ENCODE measurements around the gene SH3BP5. TPM values are rescaled to one million over a fixed set of nuclear protein-coding genes. Genes with fewer than 3 reads are reported as not detected.

The SH3BP5 gene
- total and polyA plus RNA-seq, 4 donors: 56.3 to 113 (median 89.2) TPM

- H3K4me1 ChIP-seq (ENCODE audit: control insufficient read depth, insufficient read depth, low read length): peaks cover 11% of the 10 kb centered on the region
- no peaks in the 10 kb centered on the region for H3K27me3 ChIP-seq (ENCODE audit: control insufficient read depth, insufficient read depth, low read length)
- no peak overlapping the region for H3K4me3 ChIP-seq (ENCODE audit: low read depth, low read length)
- WGBS (ENCODE audit: insufficient coverage): 68% methylated on average over 6 of the region's 6 CpGs
- DNase-seq (ENCODE audit: low read depth in 4 of 6, low spot score in 6 of 6): peak in 1 of 6 donors; percentile 87
- no peaks in the 10 kb centered on the region for H3K9me3 ChIP-seq (ENCODE audit: control insufficient read depth, insufficient read depth, low read length)
- no peak overlapping the region for H3K27ac ChIP-seq (ENCODE audit: low read depth, low read length)
- H3K36me3 ChIP-seq (ENCODE audit: control insufficient read depth, insufficient read depth, low read length): peaks cover 4% of the 10 kb centered on the region
Observed at GRCh38 chr3:15295506-15295905, 36.9 kb downstream of the SH3BP5 start.

GRCh38 chr3:15294929-15295328, 37.5 kb downstream of the SH3BP5 start:
- peak in 2 of 6 donors; percentile 22 to 66 for DNase-seq (ENCODE audit: low read depth in 4 of 6, low spot score in 6 of 6)
- Histone ChIP-seq H3K27ac (ENCODE audit: low read depth, low read length) (no peak overlapping the region), H3K4me1 (ENCODE audit: control insufficient read depth, insufficient read depth, low read length) (peaks cover 11% of the 10 kb centered on the region), H3K36me3 (ENCODE audit: control insufficient read depth, insufficient read depth, low read length) (peaks cover 4% of the 10 kb centered on the region), H3K9me3 (ENCODE audit: control insufficient read depth, insufficient read depth, low read length) (no peaks in the 10 kb centered on the region), H3K27me3 (ENCODE audit: control insufficient read depth, insufficient read depth, low read length) (no peaks in the 10 kb centered on the region), H3K4me3 (ENCODE audit: low read depth, low read length) (no peak overlapping the region)
- WGBS (ENCODE audit: insufficient coverage): 75% methylated on average over 5 of the region's 5 CpGs

GRCh38 chr3:15292765-15293522, 39.4 kb downstream of the SH3BP5 start:
- DNase-seq (ENCODE audit: low read depth in 4 of 6, low spot score in 6 of 6): peak in 1 of 6 donors; percentile 43
- Histone ChIP-seq H3K4me1 (ENCODE audit: control insufficient read depth, insufficient read depth, low read length) (peaks cover 11% of the 10 kb centered on the region), H3K9me3 (ENCODE audit: control insufficient read depth, insufficient read depth, low read length) (no peaks in the 10 kb centered on the region), H3K27me3 (ENCODE audit: control insufficient read depth, insufficient read depth, low read length) (no peaks in the 10 kb centered on the region), H3K27ac (ENCODE audit: low read depth, low read length) (peak overlapping the region; percentile 26), H3K4me3 (ENCODE audit: low read depth, low read length) (no peak overlapping the region), H3K36me3 (ENCODE audit: control insufficient read depth, insufficient read depth, low read length) (peaks cover 4% of the 10 kb centered on the region)
- WGBS (ENCODE audit: insufficient coverage): 57% methylated on average over 9 of the region's 13 CpGs

- WGBS (ENCODE audit: insufficient coverage): 88% methylated on average over 2 of the region's 6 CpGs
- no peak for DNase-seq (ENCODE audit: low read depth in 4 of 6, low spot score in 6 of 6)
- peaks cover 11% of the 10 kb centered on the region for H3K4me1 ChIP-seq (ENCODE audit: control insufficient read depth, insufficient read depth, low read length)
Observed at GRCh38 chr3:15291589-15292541, 40.5 kb downstream of the SH3BP5 start.

GRCh38 chr3:15290736-15291135, 41.6 kb downstream of the SH3BP5 start:
- Histone ChIP-seq H3K4me3 (ENCODE audit: low read depth, low read length) (no peak overlapping the region), H3K9me3 (ENCODE audit: control insufficient read depth, insufficient read depth, low read length) (no peaks in the 10 kb centered on the region), H3K36me3 (ENCODE audit: control insufficient read depth, insufficient read depth, low read length) (peaks cover 9% of the 10 kb centered on the region), H3K4me1 (ENCODE audit: control insufficient read depth, insufficient read depth, low read length) (peaks cover 18% of the 10 kb centered on the region), H3K27ac (ENCODE audit: low read depth, low read length) (no peak overlapping the region), H3K27me3 (ENCODE audit: control insufficient read depth, insufficient read depth, low read length) (no peaks in the 10 kb centered on the region)
- no peak for DNase-seq (ENCODE audit: low read depth in 4 of 6, low spot score in 6 of 6)
- 83% methylated on average over 1 of the region's 3 CpGs for WGBS (ENCODE audit: insufficient coverage)

More at GRCh38 chr3:15291589-15292541, 40.5 kb downstream of the SH3BP5 start:
- Histone ChIP-seq H3K9me3 (ENCODE audit: control insufficient read depth, insufficient read depth, low read length) (no peaks in the 10 kb centered on the region), H3K27ac (ENCODE audit: low read depth, low read length) (no peak overlapping the region), H3K36me3 (ENCODE audit: control insufficient read depth, insufficient read depth, low read length) (peaks cover 4% of the 10 kb centered on the region), H3K27me3 (ENCODE audit: control insufficient read depth, insufficient read depth, low read length) (no peaks in the 10 kb centered on the region), H3K4me3 (ENCODE audit: low read depth, low read length) (no peak overlapping the region)

GRCh38 chr3:15289661-15290060, 42.7 kb downstream of the SH3BP5 start:
- Histone ChIP-seq H3K27ac (ENCODE audit: low read depth, low read length) (no peak overlapping the region), H3K4me1 (ENCODE audit: control insufficient read depth, insufficient read depth, low read length) (peaks cover 19% of the 10 kb centered on the region), H3K36me3 (ENCODE audit: control insufficient read depth, insufficient read depth, low read length) (peaks cover 9% of the 10 kb centered on the region), H3K4me3 (ENCODE audit: low read depth, low read length) (no peak overlapping the region), H3K27me3 (ENCODE audit: control insufficient read depth, insufficient read depth, low read length) (no peaks in the 10 kb centered on the region), H3K9me3 (ENCODE audit: control insufficient read depth, insufficient read depth, low read length) (no peaks in the 10 kb centered on the region)
- WGBS (ENCODE audit: insufficient coverage): 60% methylated on average over 1 of the region's 1 CpG
- no peak for DNase-seq (ENCODE audit: low read depth in 4 of 6, low spot score in 6 of 6)

GRCh38 chr3:15288331-15289035, 43.9 kb downstream of the SH3BP5 start:
- Histone ChIP-seq H3K36me3 (ENCODE audit: control insufficient read depth, insufficient read depth, low read length) (peaks cover 9% of the 10 kb centered on the region), H3K4me1 (ENCODE audit: control insufficient read depth, insufficient read depth, low read length) (peaks cover 23% of the 10 kb centered on the region), H3K9me3 (ENCODE audit: control insufficient read depth, insufficient read depth, low read length) (no peaks in the 10 kb centered on the region), H3K4me3 (ENCODE audit: low read depth, low read length) (no peak overlapping the region), H3K27ac (ENCODE audit: low read depth, low read length) (no peak overlapping the region), H3K27me3 (ENCODE audit: control insufficient read depth, insufficient read depth, low read length) (no peaks in the 10 kb centered on the region)
- DNase-seq (ENCODE audit: low read depth in 4 of 6, low spot score in 6 of 6): no peak
- 94% methylated on average over 5 of the region's 10 CpGs for WGBS (ENCODE audit: insufficient coverage)

GRCh38 chr3:15287565-15288330, 44.6 kb downstream of the SH3BP5 start:
- Histone ChIP-seq H3K27ac (ENCODE audit: low read depth, low read length) (no peak overlapping the region), H3K36me3 (ENCODE audit: control insufficient read depth, insufficient read depth, low read length) (peaks cover 8% of the 10 kb centered on the region), H3K27me3 (ENCODE audit: control insufficient read depth, insufficient read depth, low read length) (no peaks in the 10 kb centered on the region), H3K4me1 (ENCODE audit: control insufficient read depth, insufficient read depth, low read length) (peaks cover 17% of the 10 kb centered on the region), H3K4me3 (ENCODE audit: low read depth, low read length) (no peak overlapping the region), H3K9me3 (ENCODE audit: control insufficient read depth, insufficient read depth, low read length) (no peaks in the 10 kb centered on the region)
- WGBS (ENCODE audit: insufficient coverage): 82% methylated on average over 10 of the region's 13 CpGs
- DNase-seq (ENCODE audit: low read depth in 4 of 6, low spot score in 6 of 6): no peak

GRCh38 chr3:15286022-15286421, 46.4 kb downstream of the SH3BP5 start:
- H3K4me1 ChIP-seq (ENCODE audit: control insufficient read depth, insufficient read depth, low read length): peaks cover 17% of the 10 kb centered on the region
- peaks cover 5% of the 10 kb centered on the region for H3K36me3 ChIP-seq (ENCODE audit: control insufficient read depth, insufficient read depth, low read length)
- no peaks in the 10 kb centered on the region for H3K27me3 ChIP-seq (ENCODE audit: control insufficient read depth, insufficient read depth, low read length)
- no peak overlapping the region for H3K4me3 ChIP-seq (ENCODE audit: low read depth, low read length)
- DNase-seq (ENCODE audit: low read depth in 4 of 6, low spot score in 6 of 6): no peak
- 80% methylated on average over 8 of the region's 8 CpGs for WGBS (ENCODE audit: insufficient coverage)
- H3K27ac ChIP-seq (ENCODE audit: low read depth, low read length): no peak overlapping the region
- H3K9me3 ChIP-seq (ENCODE audit: control insufficient read depth, insufficient read depth, low read length): no peaks in the 10 kb centered on the region
